Measurements from ENCODE around the gene SUCNR1.
"Not testable (repeated sequence)": the region's sequence is repeated elsewhere in the genome, so short reads cannot be mapped to it uniquely, and the experiment has no call there.

The SUCNR1 gene

GRCh38 chr3:151873398-151873797 is at the start of gene SUCNR1:
Gene SUCNR1 (plus strand): TSS chr3:151873643. CDS start chr3:151879893, 6,250 bp downstream.
- no peak for DNase-seq (ENCODE audit: low read depth)

- no peak for DNase-seq (ENCODE audit: low read depth)
Observed at GRCh38 chr3:151827816-151828215, 45.6 kb upstream of the SUCNR1 start.

GRCh38 chr3:151835751-151836525 is 37.5 kb upstream of the SUCNR1 start:
- DNase-seq (ENCODE audit: low read depth), result no peak

- no peak for DNase-seq (ENCODE audit: low read depth)
Observed at GRCh38 chr3:151837057-151837456, 36.4 kb upstream of the SUCNR1 start.

DNA sequence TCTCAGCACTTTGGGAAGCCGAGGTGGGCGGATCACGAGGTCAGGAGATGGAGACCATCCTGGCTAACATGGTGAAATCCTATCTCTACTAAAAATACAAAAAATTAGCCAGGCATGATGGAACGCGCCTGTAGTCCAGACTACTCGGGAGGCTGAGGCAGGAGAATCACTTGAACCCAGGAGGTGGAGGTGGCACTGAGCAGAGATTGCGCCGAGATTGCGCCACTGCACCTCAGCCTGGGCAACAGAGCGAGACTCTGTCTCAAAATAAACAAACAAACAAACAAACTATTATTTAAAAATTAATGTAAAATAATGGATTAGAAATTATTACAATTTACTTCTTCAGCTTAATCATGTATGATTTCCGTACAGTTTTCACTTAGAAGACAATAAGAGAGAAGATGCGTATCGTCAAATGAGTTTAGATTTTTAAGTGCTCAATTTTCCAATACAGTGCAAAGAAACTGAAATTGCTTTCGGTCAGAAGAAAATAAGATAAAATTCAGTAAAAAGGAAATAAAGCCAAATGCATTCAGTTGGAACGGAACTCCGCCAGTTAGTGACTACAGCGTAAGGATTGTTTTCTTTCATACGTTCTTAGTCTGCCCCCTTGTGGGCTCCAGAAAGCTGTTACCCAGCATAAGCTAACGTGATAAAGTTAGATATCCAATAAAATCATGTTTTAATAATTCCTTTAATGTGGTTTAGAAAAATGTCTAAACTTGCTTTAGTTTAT is 34.7 kb upstream of the SUCNR1 start:
- peak; percentile 2 for DNase-seq (ENCODE audit: low read depth)

DNA sequence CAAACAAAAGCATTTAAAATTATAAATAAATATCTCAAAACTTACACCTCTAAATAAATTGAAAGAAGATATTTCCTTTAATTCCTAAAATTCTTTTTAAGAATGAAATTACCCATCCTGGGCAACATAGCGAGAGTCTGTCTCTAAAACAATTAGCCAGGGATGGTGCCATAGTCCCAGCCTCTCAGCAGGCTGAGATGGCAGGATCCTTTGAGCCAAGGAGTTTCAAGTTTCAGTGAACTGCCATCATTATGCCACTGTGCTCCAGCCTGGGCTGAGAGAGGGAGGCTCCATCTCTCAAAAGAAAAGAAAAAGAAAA is 34.2 kb upstream of the SUCNR1 start:
- DNase-seq (ENCODE audit: low read depth), result no peak

DNA sequence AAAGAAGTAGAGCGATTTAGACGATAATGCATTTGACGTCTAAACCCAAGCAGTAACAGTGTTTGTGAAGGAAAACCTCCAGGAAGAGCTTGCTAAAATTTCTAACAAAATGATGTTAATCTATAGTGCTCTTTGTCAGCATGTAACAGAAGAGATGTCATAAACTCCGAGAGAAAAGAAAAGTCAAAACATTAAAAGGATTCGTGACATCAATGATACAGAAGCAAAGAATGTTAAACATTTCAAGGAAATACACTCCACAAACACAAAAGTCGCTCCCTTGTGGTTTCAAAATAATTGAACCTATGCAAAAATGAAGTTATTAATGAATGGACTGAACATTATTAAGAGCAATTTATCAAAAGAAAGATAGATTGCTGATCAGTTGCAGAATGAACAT is 31.6 kb upstream of the SUCNR1 start:
- DNase-seq (ENCODE audit: low read depth), result no peak

DNA sequence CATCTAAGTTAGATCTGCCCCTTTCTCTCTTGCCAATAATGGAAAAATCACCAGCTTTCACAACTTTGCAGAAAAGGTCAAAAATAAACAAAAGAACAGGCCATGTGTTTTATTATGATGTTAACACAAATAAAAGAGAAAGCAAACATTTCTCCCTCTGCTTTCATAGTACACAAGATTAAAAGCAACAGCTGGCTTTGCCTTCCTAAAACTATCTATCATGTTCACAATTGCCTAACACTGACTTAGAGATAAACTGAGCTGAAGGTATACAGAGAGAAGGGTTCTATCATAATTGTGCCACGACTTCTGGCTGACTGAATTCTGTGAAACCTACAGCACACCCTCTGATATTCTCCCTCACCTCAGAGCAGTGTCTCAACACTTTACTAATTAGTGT is 30.2 kb upstream of the SUCNR1 start:
- no peak for DNase-seq (ENCODE audit: low read depth)

- no peak for DNase-seq (ENCODE audit: low read depth)
Observed at GRCh38 chr3:151845306-151845905, 28.0 kb upstream of the SUCNR1 start.

DNA sequence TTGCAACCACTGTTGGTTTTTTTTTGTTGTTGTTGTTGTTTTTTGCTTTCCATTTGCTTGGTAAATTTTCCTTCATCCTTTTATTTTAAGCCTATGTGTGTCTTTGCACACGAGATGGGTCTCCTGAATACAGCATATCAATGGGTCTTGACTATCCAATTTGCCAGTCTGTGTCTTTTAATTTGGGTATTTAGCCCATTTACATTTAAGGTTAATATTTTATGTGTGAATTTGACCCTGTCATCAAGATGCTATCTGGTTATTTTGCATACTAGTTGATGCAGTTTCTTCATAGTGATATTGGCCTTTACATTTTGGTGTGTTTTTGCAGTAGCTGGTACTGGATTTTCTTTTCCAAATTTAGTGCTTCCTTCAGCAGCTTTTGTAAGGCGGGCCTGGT is 23.4 kb upstream of the SUCNR1 start:
- not testable (repeated sequence) for DNase-seq (ENCODE audit: low read depth)

DNA sequence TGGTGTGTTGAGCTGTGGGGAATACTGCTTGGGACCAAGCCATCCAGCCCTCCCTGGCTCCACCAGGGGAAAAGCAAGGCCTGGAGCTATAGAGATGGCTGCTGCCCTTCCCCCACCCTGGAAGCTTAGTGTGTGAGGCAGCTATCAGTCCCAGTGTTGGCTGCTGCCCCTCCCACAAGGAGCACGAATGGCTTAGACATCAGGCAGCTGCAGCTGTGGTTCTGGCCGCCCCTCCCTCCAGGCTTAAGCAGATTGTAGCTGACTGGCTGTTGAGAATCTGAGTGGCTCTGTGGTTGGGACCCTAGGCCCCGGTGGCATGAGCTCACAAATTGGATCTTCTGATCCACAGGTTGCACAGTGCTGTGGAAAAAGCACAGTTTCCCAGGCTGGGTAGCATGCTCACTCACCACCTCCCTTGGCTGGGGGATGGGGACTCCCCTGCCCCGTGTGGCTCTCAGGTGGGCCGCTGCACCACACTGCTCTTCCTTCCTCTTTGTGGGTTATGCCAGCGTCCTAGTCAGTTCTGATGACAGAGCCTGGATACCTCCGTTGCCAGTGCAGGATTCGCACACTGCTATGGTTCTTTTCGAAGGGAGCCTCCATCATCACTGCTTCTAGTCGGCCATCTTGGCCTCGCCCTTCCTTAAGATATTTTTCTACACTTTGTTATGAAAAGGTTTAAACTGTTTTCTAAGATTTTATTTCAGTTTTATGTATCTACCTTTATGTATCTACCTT is 21.2 kb upstream of the SUCNR1 start:
- no peak for DNase-seq (ENCODE audit: low read depth)

DNA sequence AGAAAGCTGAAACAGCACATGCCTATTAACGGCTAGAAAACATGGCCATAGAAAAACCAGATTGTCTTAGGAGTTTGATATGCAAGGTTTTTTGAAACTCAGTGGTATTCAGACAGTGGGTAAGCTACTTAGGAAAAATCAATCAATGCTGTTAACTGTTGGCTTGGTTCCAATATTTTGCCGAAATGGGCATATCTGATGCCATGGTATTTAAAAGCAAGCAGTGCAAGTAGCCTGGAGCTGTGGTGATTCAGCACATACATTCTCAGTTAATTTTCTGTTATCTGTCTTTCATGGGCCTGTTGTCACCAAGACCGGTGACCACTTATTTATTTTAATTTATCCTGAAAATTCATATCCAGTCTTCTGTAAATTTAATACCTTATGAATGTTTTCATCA is 17.3 kb upstream of the SUCNR1 start:
- DNase-seq (ENCODE audit: low read depth), result no peak

- no peak for DNase-seq (ENCODE audit: low read depth)
Observed at GRCh38 chr3:151856641-151857040, 16.8 kb upstream of the SUCNR1 start.

DNA sequence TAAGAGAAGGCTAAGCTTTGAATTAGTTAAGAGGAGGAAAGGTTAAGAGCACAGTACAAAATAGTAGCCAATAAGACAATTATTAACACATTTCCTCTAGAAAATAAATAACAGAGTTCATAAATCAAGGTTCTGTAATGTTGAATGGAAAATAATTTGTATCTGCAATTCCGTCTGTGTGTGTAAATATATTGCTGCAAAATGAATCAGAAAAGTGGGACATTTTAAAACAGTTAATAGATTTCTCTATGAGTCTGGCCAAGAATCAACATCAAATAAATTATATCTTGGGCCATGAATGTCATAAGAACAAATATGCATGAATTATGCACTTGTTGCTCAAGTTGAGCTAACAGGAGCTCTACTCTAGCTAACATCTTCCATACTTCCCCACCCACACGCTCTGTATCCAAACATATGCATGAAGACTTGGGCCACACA is 14.2 kb upstream of the SUCNR1 start:
- DNase-seq (ENCODE audit: low read depth), result no peak

DNA sequence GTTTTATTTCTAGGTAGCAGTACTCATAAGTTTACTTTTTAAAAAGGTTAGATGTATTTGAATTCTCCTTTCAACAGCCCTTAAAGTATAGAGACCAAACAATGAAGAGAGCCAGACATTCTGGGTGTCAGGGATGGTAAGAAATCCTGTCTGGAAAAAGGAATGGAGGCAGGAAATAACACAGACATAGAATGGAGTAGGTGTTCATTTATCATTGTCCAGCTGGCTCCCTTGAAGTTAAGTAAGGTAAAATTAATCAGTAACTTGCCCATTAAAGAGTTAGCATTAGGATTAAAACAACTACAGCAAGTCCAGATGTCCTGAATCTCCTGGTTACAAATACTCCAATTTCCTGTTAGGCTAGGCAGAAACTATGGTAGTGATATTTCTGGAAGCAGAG is 13.5 kb upstream of the SUCNR1 start:
- no peak for DNase-seq (ENCODE audit: low read depth)

GRCh38 chr3:151863611-151864010 is 9.8 kb upstream of the SUCNR1 start:
- no peak for DNase-seq (ENCODE audit: low read depth)

- no peak for DNase-seq (ENCODE audit: low read depth)
Observed at GRCh38 chr3:151864423-151865101, 8.9 kb upstream of the SUCNR1 start.

GRCh38 chr3:151866711-151867410 is 6.6 kb upstream of the SUCNR1 start:
- no peak for DNase-seq (ENCODE audit: low read depth)

- DNase-seq (ENCODE audit: low read depth), result no peak
Observed at GRCh38 chr3:151867666-151868065, 5.8 kb upstream of the SUCNR1 start.

DNA sequence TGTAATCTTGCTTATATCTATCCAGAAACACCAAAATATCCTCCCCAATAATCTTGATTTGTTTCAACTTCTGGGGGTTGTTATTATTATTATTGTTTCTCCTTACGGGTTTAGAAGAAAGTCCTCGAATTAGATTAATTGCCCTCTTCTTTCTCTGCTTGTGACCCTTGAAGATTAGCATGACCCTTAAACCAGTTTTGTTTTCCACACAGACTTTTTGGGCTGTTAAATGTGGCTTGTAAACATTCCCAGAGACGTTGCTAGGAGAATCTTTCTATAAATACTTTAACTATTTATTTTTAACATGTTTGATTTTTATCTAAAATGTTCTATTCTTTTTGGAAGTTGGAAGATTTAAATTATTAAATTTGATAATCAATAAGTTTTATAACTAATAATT is 4.3 kb upstream of the SUCNR1 start:
- DNase-seq (ENCODE audit: low read depth), result no peak

Measured in stimulated activated CD8-positive, alpha-beta memory T cell treated with anti-CD3 and anti-CD28 coated beads, Interleukin-4, amount 100 ng/mL, for 24 hours (primary cell).